Panc1 (cell line): ENCODE measurements around the gene GTPBP8. TPM values are rescaled to one million over a fixed set of nuclear protein-coding genes. Genes with fewer than 3 reads are reported as not detected.

Experiments
- ATAC-seq: fragments of 200-7000 bp; cut with Tn5 transposase; 2 replicates; pipeline ENCODE4 v1.9.1; 2020; ENCODE audit warnings: mild to moderate bottlenecking, moderate library complexity
- BruUV-seq: library from RNA; stranded (reverse); fragments of 400-500 nt; replicated peaks from 2 replicates; lab custom pipeline; 2021; lab: Mats Ljungman, UMichigan
- CTCF ChIA-PET: fragments of 300-600 bp; sonication (Branson Sonifier 250); formaldehyde crosslinking; loops from one replicate; lab custom pipeline; 2022; ENCODE audit warnings: antibody characterized with exemption; lab: Charles Lee
- POLR2A ChIA-PET: fragments of 300-600 bp; sonication (Branson Sonifier 250); formaldehyde crosslinking; loops from one replicate; lab custom pipeline; 2022; ENCODE audit warnings: antibody characterized with exemption; lab: Charles Lee
- DNase-seq: peaks from one replicate; pipeline ENCODE4 v3.0.0-alpha.2; 2010; ENCODE audit warnings: low read depth, low spot score
- H3K27ac ChIP-seq: 2 replicates; pipeline ENCODE4 v1.5.1; 2011; ENCODE audit warnings: mild to moderate bottlenecking, low read length, inconsistent platforms
- H3K27me3 ChIP-seq: fragments of 200-500 bp; sonication (Bioruptor generic); 2 replicates; pipeline ENCODE4 v1.6.0; 2014; ENCODE audit warnings: low read length, inconsistent platforms; ENCODE audit not compliant: control insufficient read depth, insufficient read depth
- H3K36me3 ChIP-seq: fragments of 200-500 bp; sonication (Bioruptor generic); 2 replicates; pipeline ENCODE4 v1.5.1; 2014; ENCODE audit warnings: inconsistent platforms, mild to moderate bottlenecking, low read length, moderate library complexity; ENCODE audit not compliant: control insufficient read depth, insufficient read depth
- H3K4me1 ChIP-seq: 2 replicates; pipeline ENCODE4 v1.5.1; 2011; ENCODE audit warnings: inconsistent platforms, mild to moderate bottlenecking, low read length, moderate library complexity; ENCODE audit not compliant: control insufficient read depth, insufficient read depth
- H3K4me3 ChIP-seq, 2 experiments: 2 replicates each; pipeline ENCODE4 v1.5.1; 2011 to 2012; ENCODE audit warnings: low read depth in 2 of 2, low read length in 2 of 2, mild to moderate bottlenecking in 2 of 2, inconsistent platforms in 1 of 2, moderate library complexity in 1 of 2
- H3K9me3 ChIP-seq: fragments of 200-500 bp; sonication (Bioruptor generic); 2 replicates; pipeline ENCODE4 v1.5.1; 2014; ENCODE audit warnings: low read depth, mild to moderate bottlenecking, inconsistent platforms, low read length, moderate library complexity; ENCODE audit not compliant: control insufficient read depth, insufficient read depth
- POLR2AphosphoS5 ChIP-seq: IDR thresholded peaks from 2 replicates; pipeline ENCODE4 v1.6.1; 2012; ENCODE audit warnings: mild to moderate bottlenecking, low read depth, low read length, moderate library complexity
- SIN3A ChIP-seq: IDR thresholded peaks from 2 replicates; pipeline ENCODE4 v1.6.1; 2012; ENCODE audit warnings: low read depth, mild to moderate bottlenecking, low read length, moderate library complexity, borderline replicate concordance; ENCODE audit not compliant: insufficient read depth
- TCF7L2 ChIP-seq: IDR thresholded peaks from 2 replicates; pipeline ENCODE4 v1.6.1; 2011; ENCODE audit warnings: mild to moderate bottlenecking, low read depth, low read length, inconsistent platforms
- in situ Hi-C: cut with HindIII; loops from 2 replicates; pipeline ENCODE4 v1.10.0; 2016; ENCODE audit warnings: low sequenced_read_pairs, low pct_unique_long_range_greater_than_20kb
- intact Hi-C: fragments of 100-400 bp; cut with micrococcal nuclease; formaldehyde crosslinking; loops from one replicate; pipeline ENCODE4 v1.10.0; 2022; ENCODE audit not compliant: unreplicated experiment
- total RNA-seq: library from RNA; stranded (reverse); gene quantifications from one replicate; pipeline ENCODE4 v1.2.1, GENCODE V29; 2021; ENCODE audit not compliant: unreplicated experiment
- TF ChIP-seq, protein P1 (sequence below): fragments of 450-650 bp; IDR thresholded peaks from 2 replicates; pipeline ENCODE4 v1.5.1; 2017; ENCODE audit warnings: mild to moderate bottlenecking
- TF ChIP-seq, protein P2 (sequence below), 2 experiments: IDR thresholded peaks; 2 replicates each; pipeline ENCODE4 v1.6.1; 2011 to 2012; ENCODE audit warnings: low read depth in 2 of 2, control low read depth in 1 of 2, low read length in 1 of 2, mild to moderate bottlenecking in 1 of 2, moderate library complexity in 1 of 2; ENCODE audit not compliant: insufficient read depth in 1 of 2

Gene GTPBP8
- total RNA-seq, 1 experiment from 2014 or later: 16.3 TPM

DNA sequence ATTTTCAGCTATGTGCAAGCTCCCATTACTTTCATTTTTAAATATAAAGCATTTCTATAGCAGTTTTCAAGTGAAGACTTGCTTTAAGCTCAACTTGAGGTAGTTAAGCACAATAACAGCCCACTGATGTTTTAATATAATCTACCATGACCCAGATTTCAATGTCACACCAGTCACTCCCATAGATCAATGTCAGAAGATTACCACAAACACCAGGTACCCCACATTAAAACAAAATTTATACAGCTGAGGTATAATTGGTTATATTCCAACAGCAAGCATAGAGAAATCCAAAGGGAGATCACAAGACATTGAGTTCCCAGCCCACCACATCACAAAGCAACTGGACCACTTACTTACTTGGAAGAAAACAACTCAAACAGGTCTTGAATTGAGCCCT is 22.8 kb downstream of the GTPBP8 start:
- intact Hi-C loops (no loop called here), in situ Hi-C loops (no loop called here)
- peaks cover 40% of the 10 kb centered on the region for H3K36me3 ChIP-seq
- TF ChIP-seq, protein P1, sequence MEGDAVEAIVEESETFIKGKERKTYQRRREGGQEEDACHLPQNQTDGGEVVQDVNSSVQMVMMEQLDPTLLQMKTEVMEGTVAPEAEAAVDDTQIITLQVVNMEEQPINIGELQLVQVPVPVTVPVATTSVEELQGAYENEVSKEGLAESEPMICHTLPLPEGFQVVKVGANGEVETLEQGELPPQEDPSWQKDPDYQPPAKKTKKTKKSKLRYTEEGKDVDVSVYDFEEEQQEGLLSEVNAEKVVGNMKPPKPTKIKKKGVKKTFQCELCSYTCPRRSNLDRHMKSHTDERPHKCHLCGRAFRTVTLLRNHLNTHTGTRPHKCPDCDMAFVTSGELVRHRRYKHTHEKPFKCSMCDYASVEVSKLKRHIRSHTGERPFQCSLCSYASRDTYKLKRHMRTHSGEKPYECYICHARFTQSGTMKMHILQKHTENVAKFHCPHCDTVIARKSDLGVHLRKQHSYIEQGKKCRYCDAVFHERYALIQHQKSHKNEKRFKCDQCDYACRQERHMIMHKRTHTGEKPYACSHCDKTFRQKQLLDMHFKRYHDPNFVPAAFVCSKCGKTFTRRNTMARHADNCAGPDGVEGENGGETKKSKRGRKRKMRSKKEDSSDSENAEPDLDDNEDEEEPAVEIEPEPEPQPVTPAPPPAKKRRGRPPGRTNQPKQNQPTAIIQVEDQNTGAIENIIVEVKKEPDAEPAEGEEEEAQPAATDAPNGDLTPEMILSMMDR: no peak
- no peak for TF ChIP-seq TCF7L2
- TF ChIP-seq, protein P2, sequence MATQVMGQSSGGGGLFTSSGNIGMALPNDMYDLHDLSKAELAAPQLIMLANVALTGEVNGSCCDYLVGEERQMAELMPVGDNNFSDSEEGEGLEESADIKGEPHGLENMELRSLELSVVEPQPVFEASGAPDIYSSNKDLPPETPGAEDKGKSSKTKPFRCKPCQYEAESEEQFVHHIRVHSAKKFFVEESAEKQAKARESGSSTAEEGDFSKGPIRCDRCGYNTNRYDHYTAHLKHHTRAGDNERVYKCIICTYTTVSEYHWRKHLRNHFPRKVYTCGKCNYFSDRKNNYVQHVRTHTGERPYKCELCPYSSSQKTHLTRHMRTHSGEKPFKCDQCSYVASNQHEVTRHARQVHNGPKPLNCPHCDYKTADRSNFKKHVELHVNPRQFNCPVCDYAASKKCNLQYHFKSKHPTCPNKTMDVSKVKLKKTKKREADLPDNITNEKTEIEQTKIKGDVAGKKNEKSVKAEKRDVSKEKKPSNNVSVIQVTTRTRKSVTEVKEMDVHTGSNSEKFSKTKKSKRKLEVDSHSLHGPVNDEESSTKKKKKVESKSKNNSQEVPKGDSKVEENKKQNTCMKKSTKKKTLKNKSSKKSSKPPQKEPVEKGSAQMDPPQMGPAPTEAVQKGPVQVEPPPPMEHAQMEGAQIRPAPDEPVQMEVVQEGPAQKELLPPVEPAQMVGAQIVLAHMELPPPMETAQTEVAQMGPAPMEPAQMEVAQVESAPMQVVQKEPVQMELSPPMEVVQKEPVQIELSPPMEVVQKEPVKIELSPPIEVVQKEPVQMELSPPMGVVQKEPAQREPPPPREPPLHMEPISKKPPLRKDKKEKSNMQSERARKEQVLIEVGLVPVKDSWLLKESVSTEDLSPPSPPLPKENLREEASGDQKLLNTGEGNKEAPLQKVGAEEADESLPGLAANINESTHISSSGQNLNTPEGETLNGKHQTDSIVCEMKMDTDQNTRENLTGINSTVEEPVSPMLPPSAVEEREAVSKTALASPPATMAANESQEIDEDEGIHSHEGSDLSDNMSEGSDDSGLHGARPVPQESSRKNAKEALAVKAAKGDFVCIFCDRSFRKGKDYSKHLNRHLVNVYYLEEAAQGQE (IDR thresholded peaks at IDR 0.05; ENCODE audit: insufficient read depth in 1 of 2, low read depth in 2 of 2, low read length in 1 of 2): no peak
- no peak for TF ChIP-seq POLR2AphosphoS5
- no peak for TF ChIP-seq SIN3A
- H3K4me3 ChIP-seq: no peak overlapping the region
- no TSS peak for BruUV-seq
- ATAC-seq (no peak), DNase-seq (no peak)
- H3K9me3 ChIP-seq: no peaks in the 10 kb centered on the region
- no peak overlapping the region for H3K27ac ChIP-seq
- no peaks in the 10 kb centered on the region for H3K27me3 ChIP-seq
- CTCF ChIA-PET: no interaction called here
- POLR2A ChIA-PET: interaction anchor here (0.5 kb wide), 1 partner anchor 686 kb away, joined by 5 read pairs; no protein-coding TSS in a partner anchor
- H3K4me1 ChIP-seq: peaks cover 8% of the 10 kb centered on the region

DNA sequence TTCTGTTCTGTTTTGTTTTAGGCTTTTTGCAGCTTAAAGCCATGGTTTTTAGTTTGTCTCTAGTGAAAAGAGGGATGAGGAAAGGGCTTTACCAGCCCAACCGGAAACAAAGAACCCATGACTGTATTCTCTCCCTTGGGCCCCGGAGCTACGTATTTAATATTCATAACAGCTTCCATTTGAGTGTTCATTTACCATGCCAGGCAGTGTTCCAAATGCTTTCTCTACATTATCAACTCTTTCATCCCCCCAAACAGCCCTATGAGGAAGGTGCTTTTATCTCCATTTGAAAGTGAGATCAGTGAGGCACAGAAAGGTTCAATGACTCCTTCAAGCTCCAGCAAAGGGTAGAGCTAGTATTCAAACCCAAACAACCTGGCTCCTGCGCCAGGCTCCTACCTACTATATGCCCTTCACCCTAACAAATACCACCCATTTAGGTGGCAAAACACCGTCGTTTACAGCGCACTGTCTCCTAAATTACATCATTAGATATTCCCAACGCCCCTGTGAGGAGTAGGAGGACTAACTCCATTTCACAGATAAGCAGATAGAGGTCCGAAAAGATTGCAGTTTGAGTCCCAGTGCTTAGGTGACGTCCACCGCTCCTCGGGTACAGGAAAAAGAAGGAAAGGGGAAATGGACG is 27.9 kb downstream of the GTPBP8 start:
- H3K4me1 ChIP-seq: peaks cover 13% of the 10 kb centered on the region
- intact Hi-C loops (no loop called here), in situ Hi-C loops (no loop called here)
- TF ChIP-seq SIN3A: no peak
- TF ChIP-seq, protein P2 (IDR thresholded peaks at IDR 0.05; ENCODE audit: insufficient read depth in 1 of 2, low read depth in 2 of 2, low read length in 1 of 2): no peak
- TF ChIP-seq TCF7L2: no peak
- TF ChIP-seq POLR2AphosphoS5: no peak
- TF ChIP-seq, protein P1: no peak
- POLR2A ChIA-PET: interaction anchor here (0.6 to 0.7 kb wide), 3 partner anchors 27 to 1040 kb away, joined by 4 to 6 read pairs (median 5); partner anchors contain the start of gene ABHD10
- H3K9me3 ChIP-seq: no peaks in the 10 kb centered on the region
- peak overlapping the region; percentile 94 to 97 for H3K4me3 ChIP-seq
- no peak for ATAC-seq
- no peaks in the 10 kb centered on the region for H3K27me3 ChIP-seq
- peaks cover 17% of the 10 kb centered on the region for H3K36me3 ChIP-seq
- DNase-seq: peak; percentile 4
- CTCF ChIA-PET: no interaction called here
- BruUV-seq: no TSS peak
- H3K27ac ChIP-seq: peak overlapping the region; percentile 97
